Neural crest cell (in vitro differentiated cells): ENCODE data around the gene RPS6KL1. TPM values are rescaled to one million over a fixed set of nuclear protein-coding genes. Genes with fewer than 3 reads are reported as not detected.

Experiments
- DNase-seq: peaks from one replicate; pipeline ENCODE4 v3.0.0; 2021; ENCODE audit warnings: low read depth, mixed read lengths, low spot score
- H3K27ac Mint-ChIP-seq: one replicate; pipeline ENCODE4 v1.8.0; 2021; ENCODE audit warnings: mild to moderate bottlenecking, mixed read lengths; ENCODE audit not compliant: unreplicated experiment
- H3K27me3 Mint-ChIP-seq: 2 replicates; pipeline ENCODE4 v1.8.0; 2021; ENCODE audit warnings: low read depth, mild to moderate bottlenecking, mixed read lengths
- H3K36me3 Mint-ChIP-seq: 2 replicates; pipeline ENCODE4 v1.8.0; 2021; ENCODE audit warnings: low read depth, mild to moderate bottlenecking, mixed read lengths
- H3K4me1 Mint-ChIP-seq: 2 replicates; pipeline ENCODE4 v1.8.0; 2021; ENCODE audit warnings: mixed read lengths
- H3K4me3 Mint-ChIP-seq: one replicate; pipeline ENCODE4 v1.8.0; 2021; ENCODE audit warnings: mild to moderate bottlenecking, mixed read lengths
- H3K9me3 Mint-ChIP-seq: 2 replicates; pipeline ENCODE4 v1.8.0; 2021; ENCODE audit warnings: mixed read lengths
- total RNA-seq: library from RNA; stranded (reverse); gene quantifications from 2 replicates; pipeline ENCODE4 v1.2.1, GENCODE V29; 2021
- TF ChIP-seq, protein P1 (sequence below): fragments of 200-600 bp; sonication (generic); conservative IDR thresholded peaks from 2 replicates; pipeline ENCODE4 v1.5.0; 2021; ENCODE audit warnings: antibody characterized with exemption, mild to moderate bottlenecking

RPS6KL1 gene
- total RNA-seq, 1 donor from 2014 or later = 13.9 TPM

DNA sequence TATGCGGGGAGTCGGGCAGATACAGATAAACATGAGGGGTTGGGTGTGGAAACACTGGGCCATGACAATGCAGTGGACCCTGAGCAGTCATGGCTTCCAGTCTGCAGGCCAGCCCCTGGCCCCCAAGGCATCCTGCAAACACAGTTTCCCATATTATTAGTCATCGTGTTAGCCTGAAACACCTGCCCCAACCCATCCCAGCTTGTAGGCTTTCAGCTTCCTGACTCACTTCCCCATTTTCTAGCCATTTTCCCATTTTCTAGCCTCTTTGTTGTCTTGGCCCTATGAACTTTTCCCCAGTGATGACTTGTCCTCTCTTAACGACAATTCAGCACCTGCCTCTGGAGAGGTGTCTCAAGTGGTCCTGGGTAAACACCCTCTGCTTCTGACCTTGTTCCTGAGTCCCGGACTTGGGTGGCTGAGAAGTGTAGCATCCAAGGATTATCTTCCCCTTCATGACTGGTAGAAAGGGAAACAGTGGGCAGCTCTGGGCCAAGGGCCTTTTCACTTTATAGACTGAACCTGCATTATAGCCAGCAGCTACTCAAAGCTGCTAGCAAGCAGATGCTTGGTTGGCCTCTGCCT, 36.6 kb upstream of the RPS6KL1 start:
- TF ChIP-seq, protein P1, sequence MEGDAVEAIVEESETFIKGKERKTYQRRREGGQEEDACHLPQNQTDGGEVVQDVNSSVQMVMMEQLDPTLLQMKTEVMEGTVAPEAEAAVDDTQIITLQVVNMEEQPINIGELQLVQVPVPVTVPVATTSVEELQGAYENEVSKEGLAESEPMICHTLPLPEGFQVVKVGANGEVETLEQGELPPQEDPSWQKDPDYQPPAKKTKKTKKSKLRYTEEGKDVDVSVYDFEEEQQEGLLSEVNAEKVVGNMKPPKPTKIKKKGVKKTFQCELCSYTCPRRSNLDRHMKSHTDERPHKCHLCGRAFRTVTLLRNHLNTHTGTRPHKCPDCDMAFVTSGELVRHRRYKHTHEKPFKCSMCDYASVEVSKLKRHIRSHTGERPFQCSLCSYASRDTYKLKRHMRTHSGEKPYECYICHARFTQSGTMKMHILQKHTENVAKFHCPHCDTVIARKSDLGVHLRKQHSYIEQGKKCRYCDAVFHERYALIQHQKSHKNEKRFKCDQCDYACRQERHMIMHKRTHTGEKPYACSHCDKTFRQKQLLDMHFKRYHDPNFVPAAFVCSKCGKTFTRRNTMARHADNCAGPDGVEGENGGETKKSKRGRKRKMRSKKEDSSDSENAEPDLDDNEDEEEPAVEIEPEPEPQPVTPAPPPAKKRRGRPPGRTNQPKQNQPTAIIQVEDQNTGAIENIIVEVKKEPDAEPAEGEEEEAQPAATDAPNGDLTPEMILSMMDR = no peak
- Mint-ChIP-seq H3K27me3 (no peaks in the 10 kb centered on the region), H3K27ac (no peak overlapping the region), H3K36me3 (no peaks in the 10 kb centered on the region), H3K4me3 (no peak overlapping the region), H3K4me1 (peaks cover 49% of the 10 kb centered on the region), H3K9me3 (no peaks in the 10 kb centered on the region)
- no peak for DNase-seq

DNA sequence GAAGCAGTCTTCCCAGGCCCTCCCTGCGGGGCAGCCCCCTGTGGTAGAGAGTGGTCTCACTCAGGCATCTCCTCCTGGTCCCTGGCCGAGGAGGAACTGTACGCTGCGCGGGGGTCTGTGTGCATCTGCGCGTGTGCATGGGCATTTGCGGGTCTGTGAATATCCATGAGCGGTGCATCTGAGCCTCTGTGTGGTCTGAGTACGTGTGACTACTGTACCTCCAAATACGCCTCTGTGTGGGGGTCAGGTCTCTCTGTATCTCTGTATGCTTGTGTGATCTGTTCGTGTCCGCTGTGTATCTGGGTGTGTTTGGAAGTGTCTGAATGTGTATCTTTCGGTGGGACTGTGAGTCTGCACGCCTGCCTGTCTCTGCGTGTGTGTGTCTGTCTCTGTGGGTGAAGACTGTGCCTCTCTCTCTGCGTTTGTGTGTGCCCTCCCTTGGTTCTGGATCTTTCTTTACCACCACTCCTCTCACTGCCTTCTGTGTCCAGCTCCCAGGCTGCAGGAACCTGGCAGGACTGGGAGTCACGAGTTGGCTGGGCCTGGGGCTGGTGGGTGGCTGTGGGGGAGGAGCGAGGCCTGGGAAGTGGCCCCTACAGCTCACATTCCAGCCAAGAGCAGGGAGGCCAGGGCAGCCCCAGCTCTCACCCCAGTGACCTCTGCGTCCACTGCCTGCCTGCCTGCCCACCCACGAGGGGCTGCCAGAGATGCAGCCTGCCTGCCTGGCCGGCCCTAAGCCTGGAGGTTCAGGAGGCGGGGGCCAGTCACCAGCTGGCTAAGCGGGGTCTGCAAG, 33.4 kb upstream of the RPS6KL1 start:
- no peaks in the 10 kb centered on the region for H3K9me3 Mint-ChIP-seq
- no peaks in the 10 kb centered on the region for H3K36me3 Mint-ChIP-seq
- no peaks in the 10 kb centered on the region for H3K27me3 Mint-ChIP-seq
- H3K4me3 Mint-ChIP-seq = peak overlapping the region; percentile 29
- H3K27ac Mint-ChIP-seq = peak overlapping the region; percentile 79
- TF ChIP-seq, protein P1 = no peak
- DNase-seq = no peak
- H3K4me1 Mint-ChIP-seq = peaks cover 22% of the 10 kb centered on the region

GRCh38 chr14:74956027-74956279, 32.9 kb upstream of the RPS6KL1 start:
- no peaks in the 10 kb centered on the region for H3K27me3 Mint-ChIP-seq
- TF ChIP-seq, protein P1 = no peak
- no peak for DNase-seq
- H3K4me1 Mint-ChIP-seq = peaks cover 21% of the 10 kb centered on the region
- H3K27ac Mint-ChIP-seq = no peak overlapping the region
- H3K36me3 Mint-ChIP-seq = no peaks in the 10 kb centered on the region
- H3K4me3 Mint-ChIP-seq = peak overlapping the region; percentile 29
- H3K9me3 Mint-ChIP-seq = no peaks in the 10 kb centered on the region

GRCh38 chr14:74955229-74956026, 32.4 kb upstream of the RPS6KL1 start, which contains the start of gene PGF:
Gene PGF, minus strand, starts transcription at chr14:74955597. Its CDS starts 355 bp downstream, at chr14:74955242.
- Mint-ChIP-seq H3K27ac (peak within 1 kb of the TSS; percentile 32), H3K4me3 (peak within 1 kb of the TSS; percentile 29), H3K27me3 (no peaks in the 10 kb centered on the region), H3K9me3 (no peaks in the 10 kb centered on the region), H3K4me1 (peaks cover 20% of the 10 kb centered on the region), H3K36me3 (no peaks in the 10 kb centered on the region)
- TF ChIP-seq, protein P1 = no peak
- DNase-seq = peak; percentile 51

GRCh38 chr14:74954947-74955228, 31.8 kb upstream of the RPS6KL1 start:
- Mint-ChIP-seq H3K36me3 (no peaks in the 10 kb centered on the region), H3K4me3 (no peak overlapping the region), H3K9me3 (no peaks in the 10 kb centered on the region), H3K27ac (no peak overlapping the region), H3K4me1 (peaks cover 20% of the 10 kb centered on the region), H3K27me3 (no peaks in the 10 kb centered on the region)
- DNase-seq = no peak
- TF ChIP-seq, protein P1 = no peak
